NB4 (cell line): ENCODE data around the gene ABLIM3.

ENCODE experiments used
- DNase-seq: peaks from one replicate; pipeline ENCODE4 v3.0.0; 2010; ENCODE audit warnings: low read depth
- H3K4me3 ChIP-seq: one replicate; pipeline ENCODE4 v1.5.1; 2011; ENCODE audit warnings: mild to moderate bottlenecking, low read depth, low read length, moderate library complexity
- CTCF ChIP-seq: IDR thresholded peaks from one replicate; pipeline ENCODE4 v1.5.1; 2012; ENCODE audit warnings: low read depth, low read length
- MAX ChIP-seq: IDR thresholded peaks from 2 replicates; pipeline ENCODE4 v1.6.1; 2011; ENCODE audit warnings: low read depth, low read length
- MYC ChIP-seq: IDR thresholded peaks from 2 replicates; pipeline ENCODE4 v1.6.1; 2011; ENCODE audit warnings: low read depth, low read length
- POLR2A ChIP-seq: IDR thresholded peaks from 2 replicates; pipeline ENCODE4 v1.6.1; 2011; ENCODE audit warnings: mild to moderate bottlenecking; ENCODE audit not compliant: insufficient read length; ENCODE audit errors: extremely low read depth

The ABLIM3 gene

GRCh38 chr5:149210968-149211490 is 69.7 kb downstream of the ABLIM3 start:
- H3K4me3 ChIP-seq: no peak overlapping the region
- no peak for TF ChIP-seq MAX
- TF ChIP-seq CTCF: no peak
- TF ChIP-seq MYC: no peak
- TF ChIP-seq POLR2A: no peak
- DNase-seq: no peak

GRCh38 chr5:149211566-149211965 is 70.3 kb downstream of the ABLIM3 start:
- H3K4me3 ChIP-seq: no peak overlapping the region
- TF ChIP-seq CTCF (no peak), MAX (no peak), POLR2A (no peak), MYC (no peak)
- DNase-seq: no peak

GRCh38 chr5:149212198-149212951 is 71.1 kb downstream of the ABLIM3 start:
- TF ChIP-seq MYC (no peak), POLR2A (no peak), MAX (no peak), CTCF (no peak)
- no peak overlapping the region for H3K4me3 ChIP-seq
- DNase-seq: no peak

GRCh38 chr5:149213264-149213880 is 72.1 kb downstream of the ABLIM3 start:
- no peak for DNase-seq
- no peak overlapping the region for H3K4me3 ChIP-seq
- no peak for TF ChIP-seq MAX
- TF ChIP-seq MYC: no peak
- TF ChIP-seq CTCF: no peak
- TF ChIP-seq POLR2A: no peak

GRCh38 chr5:149215478-149216090 is 74.3 kb downstream of the ABLIM3 start:
- TF ChIP-seq CTCF (no peak), MAX (no peak), MYC (no peak), POLR2A (no peak)
- DNase-seq: peak; percentile 16
- H3K4me3 ChIP-seq: no peak overlapping the region
